H1 (cell line): Measurements from ENCODE around the gene HPD. TPM values are rescaled to one million over a fixed set of nuclear protein-coding genes. Genes with fewer than 3 reads are reported as not detected.

Experiments
- CTCF ChIA-PET: fragments of 300-600 bp; sonication (Branson Sonifier 250); formaldehyde crosslinking; loops from one replicate; lab custom pipeline; 2021; ENCODE audit not compliant: partially characterized antibody; lab: Charles Lee
- POLR2A ChIA-PET: fragments of 300-600 bp; sonication (Branson Sonifier 250); formaldehyde crosslinking; loops from one replicate; lab custom pipeline; 2021; ENCODE audit warnings: inconsistent platforms; ENCODE audit not compliant: partially characterized antibody; lab: Charles Lee
- DNase-seq, 2 experiments: peaks; one replicate each; pipeline versions ENCODE4 v3.0.0 to v3.0.0-alpha.2; 2010 to 2022; ENCODE audit warnings: low spot score in 2 of 2, low read depth in 1 of 2, mixed read lengths in 1 of 2
- FAIRE-seq: peaks from 2 replicates; lab custom pipeline; 2011; peaks lifted over from hg19 to GRCh38; lab: Jason Lieb, UNC
- H2AFZ ChIP-seq: 2 replicates; pipeline ENCODE4 v1.8.1; 2012; ENCODE audit warnings: low read length, inconsistent platforms
- H2AK5ac ChIP-seq: 2 replicates; pipeline ENCODE4 v1.6.1; 2013; ENCODE audit warnings: low read depth, low read length
- H2BK120ac ChIP-seq: replicated peaks from 2 replicates; pipeline ENCODE3; 2013; ENCODE audit warnings: low read depth, low read length, inconsistent platforms
- H2BK12ac ChIP-seq: 2 replicates; pipeline ENCODE4 v1.6.1; 2013; ENCODE audit warnings: low read depth, low read length
- H2BK15ac ChIP-seq: 2 replicates; pipeline ENCODE4 v1.6.1; 2013; ENCODE audit warnings: low read length
- H2BK20ac ChIP-seq: 2 replicates; pipeline ENCODE4 v1.6.1; 2013; ENCODE audit warnings: low read length
- H2BK5ac ChIP-seq: 2 replicates; pipeline ENCODE4 v1.6.1; 2013; ENCODE audit warnings: low read depth, low read length
- H3K14ac ChIP-seq: 2 replicates; pipeline ENCODE4 v1.6.1; 2013; ENCODE audit warnings: inconsistent platforms; ENCODE audit not compliant: insufficient read length
- H3K18ac ChIP-seq: 2 replicates; pipeline ENCODE4 v1.6.1; 2013; ENCODE audit warnings: low read length; ENCODE audit errors: extremely low read depth
- H3K23ac ChIP-seq: 2 replicates; pipeline ENCODE4 v1.6.1; 2013; ENCODE audit warnings: inconsistent platforms; ENCODE audit not compliant: insufficient read length
- H3K23me2 ChIP-seq: 2 replicates; pipeline ENCODE4 v1.6.1; 2013; ENCODE audit warnings: low read depth, low read length
- H3K27ac ChIP-seq: 2 replicates; pipeline ENCODE4 v1.6.1; 2011; ENCODE audit warnings: low read depth, low read length, inconsistent platforms
- H3K27me3 ChIP-seq, 4 experiments: replicated peaks in 1 of 4; 1 replicate in 1 of 4; 2 replicates in 3 of 4; pipeline versions ENCODE4 v1.6.1 to v1.8.1; 2011 to 2013; ENCODE audit warnings: low read length in 3 of 4, mild to moderate bottlenecking in 3 of 4, inconsistent platforms in 2 of 4, mixed read lengths in 2 of 4, moderate library complexity in 1 of 4; ENCODE audit not compliant: control insufficient read depth in 3 of 4, insufficient read depth in 3 of 4; ENCODE audit errors: extremely low read depth in 1 of 4
- H3K36me3 ChIP-seq, 4 experiments: 2 replicates each; pipeline versions ENCODE4 v1.6.1 to v1.8.1; 2011 to 2013; ENCODE audit warnings: mild to moderate bottlenecking in 4 of 4, low read length in 3 of 4, moderate library complexity in 2 of 4, control low read depth in 1 of 4, inconsistent platforms in 1 of 4; ENCODE audit not compliant: insufficient read depth in 4 of 4, control insufficient read depth in 2 of 4
- H3K4ac ChIP-seq: replicated peaks from 2 replicates; pipeline ENCODE3; 2013; ENCODE audit warnings: low read length, low read depth, mixed read lengths, inconsistent platforms; ENCODE audit not compliant: insufficient read length
- H3K4me1 ChIP-seq, 4 experiments: replicated peaks in 1 of 4; 1 replicate in 1 of 4; 2 replicates in 3 of 4; pipeline versions ENCODE4 v1.6.1 to v1.8.1; 2011 to 2013; ENCODE audit warnings: low read length in 3 of 4, inconsistent platforms in 2 of 4, mixed read lengths in 1 of 4; ENCODE audit not compliant: insufficient read depth in 4 of 4, control insufficient read depth in 3 of 4
- H3K4me2 ChIP-seq, 2 experiments: 2 replicates each; pipeline versions ENCODE4 v1.6.1 to v1.8.1; 2011 to 2013; ENCODE audit warnings: low read depth in 2 of 2, low read length in 2 of 2, control low read depth in 1 of 2, inconsistent platforms in 1 of 2, mild to moderate bottlenecking in 1 of 2; ENCODE audit not compliant: insufficient read depth in 1 of 2
- H3K4me3 ChIP-seq, 4 experiments: fragments of 200-600, 300-600 bp in 1 of 4; sonication (generic), shearing (Covaris generic), sonication (Bioruptor Twin) in 1 of 4; 2 replicates each; pipeline versions ENCODE4 v1.5.1 to v1.8.1; 2011 to 2016; ENCODE audit warnings: low read length in 4 of 4, low read depth in 3 of 4, control low read depth in 2 of 4, inconsistent platforms in 2 of 4, mild to moderate bottlenecking in 2 of 4, mixed read lengths in 1 of 4, moderate library complexity in 1 of 4; ENCODE audit not compliant: insufficient read depth in 2 of 4; ENCODE audit errors: extremely low read depth in 1 of 4
- H3K56ac ChIP-seq: replicated peaks from 2 replicates; pipeline ENCODE3; 2013; ENCODE audit warnings: low read depth, mild to moderate bottlenecking, mixed read lengths, low read length, inconsistent platforms; ENCODE audit not compliant: insufficient read length
- H3K79me1 ChIP-seq: 2 replicates; pipeline ENCODE4 v1.6.1; 2013; ENCODE audit warnings: low read depth, low read length, control low read depth
- H3K79me2 ChIP-seq, 2 experiments: 2 replicates each; pipeline versions ENCODE4 v1.6.1 to v1.8.1; 2012 to 2013; ENCODE audit warnings: low read length in 2 of 2, mild to moderate bottlenecking in 2 of 2, inconsistent platforms in 1 of 2; ENCODE audit not compliant: insufficient read depth in 2 of 2, control insufficient read depth in 1 of 2
- H3K9ac ChIP-seq, 4 experiments: replicated peaks in 1 of 4; 1 replicate in 1 of 4; 2 replicates in 3 of 4; pipeline versions ENCODE4 v1.6.1 to v1.8.1; 2011 to 2013; ENCODE audit warnings: low read depth in 3 of 4, low read length in 3 of 4, control low read depth in 2 of 4, mild to moderate bottlenecking in 2 of 4, moderate library complexity in 2 of 4, inconsistent platforms in 1 of 4; ENCODE audit errors: extremely low read depth in 1 of 4
- H3K9me3 ChIP-seq, 2 experiments: 2 replicates each; pipeline versions ENCODE4 v1.6.1 to v1.8.1; 2012 to 2013; ENCODE audit warnings: mild to moderate bottlenecking in 2 of 2, moderate library complexity in 2 of 2, control low read depth in 1 of 2, inconsistent platforms in 1 of 2, low read depth in 1 of 2, low read length in 1 of 2, mixed read lengths in 1 of 2; ENCODE audit not compliant: insufficient read depth in 2 of 2
- H4K20me1 ChIP-seq, 2 experiments: replicated peaks in 1 of 2; 2 replicates each; pipeline versions ENCODE3 to v1.8.1; 2011 to 2013; ENCODE audit warnings: inconsistent platforms in 2 of 2, low read length in 2 of 2, mild to moderate bottlenecking in 1 of 2; ENCODE audit not compliant: insufficient read depth in 2 of 2, control insufficient read depth in 1 of 2
- H4K5ac ChIP-seq: 2 replicates; pipeline ENCODE4 v1.6.1; 2013; ENCODE audit warnings: low read length, low read depth, mixed read lengths, inconsistent platforms; ENCODE audit not compliant: insufficient read length
- H4K8ac ChIP-seq: 2 replicates; pipeline ENCODE4 v1.8.0; 2013; ENCODE audit warnings: mild to moderate bottlenecking, moderate library complexity, low read length, inconsistent platforms; ENCODE audit not compliant: insufficient read depth; ENCODE audit errors: extremely low read depth
- H4K91ac ChIP-seq: replicated peaks from 2 replicates; pipeline ENCODE3; 2013; ENCODE audit warnings: low read length, mixed read lengths, inconsistent platforms; ENCODE audit not compliant: insufficient read length
- JUND ChIP-seq: IDR thresholded peaks from 2 replicates; pipeline ENCODE4 v1.6.1; 2011; ENCODE audit warnings: mild to moderate bottlenecking, improper control_type of control experiment, low read length
- POLR2A ChIP-seq, 2 experiments: IDR thresholded peaks; 1 replicate in 1 of 2; 2 replicates in 1 of 2; pipeline ENCODE4 v1.6.1; 2011; ENCODE audit warnings: low read depth in 2 of 2, low read length in 2 of 2, mild to moderate bottlenecking in 2 of 2; ENCODE audit errors: control extremely low read depth in 1 of 2
- POLR2AphosphoS5 ChIP-seq: IDR thresholded peaks from 2 replicates; pipeline ENCODE4 v1.6.1; 2011; ENCODE audit warnings: low read depth, low read length
- RBBP5 ChIP-seq: IDR thresholded peaks from 2 replicates; pipeline ENCODE4 v1.7.1; 2012; ENCODE audit warnings: low read depth, mild to moderate bottlenecking, inconsistent platforms, low read length, moderate library complexity, borderline replicate concordance
- RNF2 ChIP-seq: fragments of 200-900, 300-1000 bp; sonication (generic); IDR thresholded peaks from 2 replicates; pipeline ENCODE4 v1.7.1; 2016; ENCODE audit warnings: borderline replicate concordance, low read depth, mild to moderate bottlenecking, antibody characterized with exemption, low read length; ENCODE audit not compliant: poor library complexity, severe bottlenecking; ENCODE audit errors: missing control alignments
- TAF7 ChIP-seq: optimal IDR thresholded peaks from 2 replicates; pipeline ENCODE3; 2011; ENCODE audit warnings: low read depth, mild to moderate bottlenecking, inconsistent platforms, low read length, moderate library complexity, borderline replicate concordance
- YY1 ChIP-seq: IDR thresholded peaks from 2 replicates; pipeline ENCODE4 v1.6.1; 2011; ENCODE audit warnings: low read depth, mild to moderate bottlenecking, low read length
- WGBS, 2 experiments: shearing (Covaris generic) in 1 of 2; methylation state at CpG; one replicate each; pipeline versions ENCODE4 v1.1.6 to v1.1.7; 2013 to 2015; ENCODE audit warnings: low lambda C conversion rate in 2 of 2, mixed read lengths in 2 of 2, inconsistent platforms in 1 of 2, low coverage in 1 of 2, missing lambda C conversion rate in 1 of 2; ENCODE audit not compliant: insufficient replicate concordance in 2 of 2, insufficient coverage in 1 of 2, insufficient read length in 1 of 2; ENCODE audit errors: extremely low coverage in 1 of 2, missing lambda C conversion rate in 1 of 2; 5-methylcytosine and 5-hydroxymethylcytosine counted together
- polyA plus RNA-seq, 7 experiments: library from polyadenylated mRNA; depleted of rRNA in 3 of 7; stranded (reverse) in 5 of 7; unstranded in 2 of 7; fragments of >200 nt in 5 of 7; fragments of 200-250 nt in 2 of 7; gene quantifications; 1 replicate in 5 of 7; 2 replicates in 1 of 7; 4 replicates in 1 of 7; pipeline versions ENCODE4 v1.2.1 to v1.2.3, GENCODE V29; 2011 to 2013; ENCODE audit warnings: missing spikeins in 2 of 7, mixed read lengths in 2 of 7
- total RNA-seq: library from RNA; stranded (reverse); fragmentation: NEBNext Ultra II Directional; extraction: Animal tissue kit (Norgen Biotek cat#: 25700); gene quantifications from 2 replicates; pipeline ENCODE4 v1.2.1, GENCODE V29; 2021

HPD gene
- total and polyA plus RNA-seq, 2 of the 8 experiments (the other 6 are each of a cell fraction or from before 2014, with no cell fraction given): 0.48 to 0.56 TPM

GRCh38 chr12:121903202-121903601 lies 44.5 kb upstream of the HPD start:
- Histone ChIP-seq H4K20me1 (peaks cover 0 to 5% of the 10 kb centered on the region in 2 experiments), H2AFZ (no peak overlapping the region)
- no peak for TF ChIP-seq YY1
- TF ChIP-seq TAF7: no peak
- TF ChIP-seq RBBP5: no peak
- no peak for TF ChIP-seq JUND
- TF ChIP-seq POLR2AphosphoS5: no peak
- no peak for TF ChIP-seq POLR2A (IDR thresholded peaks at IDR 0.05; ENCODE audit: control extremely low read depth in 1 of 2, low read depth in 2 of 2, low read length in 2 of 2)
- TF ChIP-seq RNF2: no peak
- TF ChIP-seq, all 59 proteins: peak for 0
- no peaks in the 10 kb centered on the region for H3K9me3 ChIP-seq
- no peak overlapping the region for H3K23ac ChIP-seq
- H4K8ac ChIP-seq: no peak overlapping the region
- ChIA-PET POLR2A (interaction anchor here (0.6 kb wide), 1 partner anchor 519 kb away, joined by 4 read pairs; no protein-coding TSS in a partner anchor), CTCF (interaction anchor here (1.3 to 1.5 kb wide), 2 partner anchors 14 to 15 kb away, joined by 3 to 4 read pairs; partner anchors contain the start of genes CFAP251 and PSMD9)
- no peak overlapping the region for H3K27ac ChIP-seq
- H3K27me3 ChIP-seq: no peaks in the 10 kb centered on the region
- H3K9ac ChIP-seq: no peak overlapping the region
- H3K14ac ChIP-seq: no peak overlapping the region
- no peak overlapping the region for H2BK5ac ChIP-seq
- no peak for DNase-seq
- no peaks in the 10 kb centered on the region; the same call in 1 of the 2 replicates for H3K23me2 ChIP-seq
- H3K56ac ChIP-seq: no peak overlapping the region
- H3K4ac ChIP-seq: no peak overlapping the region
- no peak overlapping the region for H4K5ac ChIP-seq
- WGBS, 2 experiments: 90% methylated on average over 2 of the region's 2 CpGs; no CpG with 5 or more reads in 1 of the 2 experiments
- H2BK120ac ChIP-seq: no peak overlapping the region
- no peaks in the 10 kb centered on the region; the same call in 1 of the 2 replicates for H3K79me1 ChIP-seq
- no peak overlapping the region for H2AK5ac ChIP-seq
- H2BK20ac ChIP-seq: no peak overlapping the region
- H3K18ac ChIP-seq: no peak overlapping the region
- peaks cover 10 to 27% (median 16%) of the 10 kb centered on the region in 4 experiments; a peak in 7 of 8 replicates for H3K36me3 ChIP-seq
- H3K4me1 ChIP-seq: no peaks in the 10 kb centered on the region
- H3K79me2 ChIP-seq: no peaks in the 10 kb centered on the region
- no peak overlapping the region for H4K91ac ChIP-seq
- no peak for FAIRE-seq
- H2BK12ac ChIP-seq: no peak overlapping the region
- H2BK15ac ChIP-seq: no peak overlapping the region
- H3K4me2 ChIP-seq: no peak overlapping the region
- H3K4me3 ChIP-seq: no peak overlapping the region
